A549 (cell line): Measurements from ENCODE around the gene BCL6. TPM values are rescaled to one million over a fixed set of nuclear protein-coding genes. Genes with fewer than 3 reads are reported as not detected.

Source experiments
- ATAC-seq, 2 experiments: fragments of 200-7000 bp in 1 of 2; fragments of >200 bp in 1 of 2; cut with Nextera tagmentation in 1 of 2; cut with Tn5 transposase in 1 of 2; 3 replicates each; pipeline versions ENCODE4 v1.8.0 to v1.9.1; 2018 to 2020; ENCODE audit warnings: mild to moderate bottlenecking in 1 of 2, moderate library complexity in 1 of 2
- CTCF ChIA-PET: fragments of 300-600 bp; sonication (Branson Sonifier 250); formaldehyde crosslinking; extraction: SDS; loops from one replicate; lab custom pipeline; 2021; ENCODE audit warnings: antibody characterized with exemption, inconsistent platforms; lab: Yijun Ruan, JAX
- POLR2A ChIA-PET: fragments of 350-600 bp; formaldehyde crosslinking; extraction: SDS; loops from one replicate; lab custom pipeline; 2021; ENCODE audit warnings: antibody characterized with exemption, inconsistent platforms; lab: Yijun Ruan, JAX
- DNase-seq, 2 experiments: peaks; one replicate each; pipeline versions ENCODE4 v3.0.0 to v3.0.0-alpha.2; 2011 to 2016; ENCODE audit warnings: low read depth in 1 of 2, low spot score in 1 of 2
- FAIRE-seq: peaks from 2 replicates; lab custom pipeline; 2011; peaks lifted over from hg19 to GRCh38; lab: Jason Lieb, UNC
- H3K27ac ChIP-seq, 2 experiments: fragments of >200 bp; sonication (Bioruptor Twin); formaldehyde crosslinking; 3 replicates each; pipeline ENCODE4 v1.5.1; 2016 to 2017
- H3K4me1 ChIP-seq: fragments of >200 bp; sonication (Bioruptor Twin); formaldehyde crosslinking; 3 replicates; pipeline ENCODE4 v1.6.1; 2016
- H3K4me2 ChIP-seq: fragments of >200 bp; sonication (Bioruptor Twin); formaldehyde crosslinking; 3 replicates; pipeline ENCODE4 v1.6.1; 2016
- H3K4me3 ChIP-seq: fragments of >200 bp; sonication (Bioruptor Twin); formaldehyde crosslinking; 3 replicates; pipeline ENCODE4 v1.5.1; 2016
- H3K9me3 ChIP-seq: fragments of >200 bp; sonication (Bioruptor Twin); formaldehyde crosslinking; 3 replicates; pipeline ENCODE4 v1.6.1; 2016
- CBX8 ChIP-seq: fragments of 200-600 bp; sonication (generic); IDR thresholded peaks from 2 replicates; pipeline ENCODE4 v1.6.1; 2016
- E2F6 ChIP-seq: IDR thresholded peaks from 2 replicates; pipeline ENCODE4 v1.6.1; 2012; ENCODE audit warnings: low read depth, borderline replicate concordance
- EHF ChIP-seq: fragments of 250-450 bp; sonication (Bioruptor Pico); IDR thresholded peaks from 2 replicates; pipeline ENCODE4 v1.5.0; 2020; ENCODE audit warnings: mild to moderate bottlenecking
- ELK1 ChIP-seq: fragments of 150-350 bp; IDR thresholded peaks from 2 replicates; pipeline ENCODE4 v1.6.1; 2014; ENCODE audit warnings: low read depth, mild to moderate bottlenecking, low read length
- FOSL2 ChIP-seq, 2 experiments: fragments of 450-650 bp in 1 of 2; fragments of >200 bp in 1 of 2; sonication (Bioruptor Twin) in 1 of 2; formaldehyde crosslinking; IDR thresholded peaks; 2 replicates each; pipeline versions ENCODE4 v1.5.0 to v1.6.1; 2016 to 2020; ENCODE audit warnings: mild to moderate bottlenecking in 1 of 2, moderate library complexity in 1 of 2
- HES2 ChIP-seq: fragments of >200 bp; sonication (Bioruptor Twin); formaldehyde crosslinking; IDR thresholded peaks from 2 replicates; pipeline ENCODE4 v1.6.1; 2016
- HMGXB4 ChIP-seq: fragments of 250-450 bp; sonication (Bioruptor Pico); IDR thresholded peaks from 2 replicates; pipeline ENCODE4 v1.5.0; 2021; ENCODE audit warnings: mild to moderate bottlenecking, moderate library complexity, borderline replicate concordance
- HOXB5 ChIP-seq: fragments of 250-450 bp; sonication (Bioruptor Pico); IDR thresholded peaks from 2 replicates; pipeline ENCODE4 v1.5.0; 2020; ENCODE audit warnings: mild to moderate bottlenecking, moderate library complexity
- JUN ChIP-seq, 2 experiments: fragments of >200 bp; sonication (Bioruptor Twin); formaldehyde crosslinking; IDR thresholded peaks; 2 replicates in 1 of 2; 3 replicates in 1 of 2; pipeline ENCODE4 v1.6.1; 2016 to 2017
- KDM1A ChIP-seq: fragments of 200-600 bp; sonication (generic); IDR thresholded peaks from 2 replicates; pipeline ENCODE4 v1.6.1; 2016; ENCODE audit warnings: low read depth, mild to moderate bottlenecking
- KDM5A ChIP-seq: fragments of 200-600 bp; sonication (generic); IDR thresholded peaks from 2 replicates; pipeline ENCODE4 v1.6.1; 2016; ENCODE audit warnings: antibody characterized with exemption, mild to moderate bottlenecking
- MAX ChIP-seq: IDR thresholded peaks from 2 replicates; pipeline ENCODE4 v1.6.1; 2012
- MAZ ChIP-seq: fragments of 150-350 bp; IDR thresholded peaks from 2 replicates; pipeline ENCODE4 v1.6.1; 2014; ENCODE audit warnings: antibody characterized with exemption, low read depth, low read length, borderline replicate concordance
- PHF8 ChIP-seq: fragments of 200-600 bp; sonication (generic); IDR thresholded peaks from 2 replicates; pipeline ENCODE4 v1.6.1; 2016; ENCODE audit warnings: low read depth, mild to moderate bottlenecking, antibody characterized with exemption, moderate library complexity, borderline replicate concordance
- RAD21 ChIP-seq, 2 experiments: fragments of >200 bp in 1 of 2; sonication (Bioruptor Twin) in 1 of 2; formaldehyde crosslinking in 1 of 2; IDR thresholded peaks in 1 of 2; conservative IDR thresholded peaks in 1 of 2; 2 replicates in 1 of 2; 3 replicates in 1 of 2; pipeline ENCODE4 v1.6.1; 2012 to 2018; ENCODE audit warnings: inconsistent platforms in 1 of 2
- RCOR1 ChIP-seq: fragments of 150-350 bp; IDR thresholded peaks from 2 replicates; pipeline ENCODE4 v1.6.1; 2014; ENCODE audit warnings: antibody characterized with exemption, low read length, low read depth
- REST ChIP-seq: fragments of 200-600 bp; sonication (generic); IDR thresholded peaks from 2 replicates; pipeline ENCODE4 v1.6.1; 2016; ENCODE audit warnings: antibody characterized with exemption, mild to moderate bottlenecking, moderate library complexity
- SREBF2 ChIP-seq: fragments of 450-650 bp; IDR thresholded peaks from 2 replicates; pipeline ENCODE4 v1.6.1; 2014; ENCODE audit warnings: mild to moderate bottlenecking, moderate library complexity
- TFCP2L1 ChIP-seq: fragments of 250-450 bp; sonication (Bioruptor Pico); IDR thresholded peaks from 2 replicates; pipeline ENCODE4 v1.5.0; 2021; ENCODE audit warnings: mild to moderate bottlenecking
- ZNF302 ChIP-seq: fragments of 250-450 bp; sonication (Bioruptor Pico); IDR thresholded peaks from 2 replicates; pipeline ENCODE4 v1.9.0; 2021; ENCODE audit warnings: inconsistent platforms, mild to moderate bottlenecking, moderate library complexity
- ZSCAN20 ChIP-seq: fragments of 250-450 bp; sonication (Bioruptor Pico); IDR thresholded peaks from 2 replicates; pipeline ENCODE4 v1.8.0; 2022; ENCODE audit warnings: mild to moderate bottlenecking, moderate library complexity
- WGBS: methylation state at CpG from one replicate; pipeline ENCODE4 v1.1.6; 2017; ENCODE audit errors: missing lambda C conversion rate; 5-methylcytosine and 5-hydroxymethylcytosine counted together
- polyA plus RNA-seq, 4 experiments: library from polyadenylated mRNA; depleted of rRNA in 3 of 4; stranded (reverse); fragments of >200 nt; fragmentation: RNase III in 1 of 4; extraction: RNeasy Plus Mini Kit Qiagen cat#74134 plus additional on column Dnase treatment in 1 of 4; gene quantifications; 2 replicates in 3 of 4; 3 replicates in 1 of 4; pipeline ENCODE4 v1.2.3, GENCODE V29; 2011 to 2017
- TF ChIP-seq, protein P1 (sequence below): fragments of 450-650 bp; IDR thresholded peaks from 2 replicates; pipeline ENCODE4 v1.6.1; 2014; ENCODE audit warnings: antibody characterized with exemption

Gene BCL6
- polyA plus RNA-seq, 2 of the 4 experiments (the other 2 are of a cell fraction): 7.0 to 10.4 TPM

DNA sequence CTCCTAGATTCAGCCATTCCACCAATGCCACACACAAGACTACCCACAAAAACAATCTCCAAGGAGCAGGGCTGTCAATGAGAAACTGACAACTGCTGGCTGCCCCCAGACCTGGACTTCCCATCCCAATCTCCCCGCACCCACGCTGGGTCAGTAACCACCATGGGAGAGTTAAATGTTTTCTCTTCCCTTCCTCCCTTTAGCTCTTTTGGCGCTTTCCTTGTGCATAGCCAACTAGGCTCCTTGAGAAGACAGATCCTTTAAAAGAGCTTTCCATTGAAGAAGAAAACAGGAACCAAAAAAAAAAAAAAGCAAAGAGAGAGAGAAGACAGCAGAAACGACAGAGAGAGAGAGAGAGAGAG lies 8.3 kb downstream of the BCL6 start:
- H3K4me2 ChIP-seq: peak overlapping the region; percentile 96
- peak overlapping the region in 1 of 2 experiments; percentile 27; a peak in 1 of 6 replicates for H3K27ac ChIP-seq
- DNase-seq (no peak), ATAC-seq (no peak), FAIRE-seq (no peak)
- H3K9me3 ChIP-seq: no peaks in the 10 kb centered on the region
- 98% methylated on average over 3 of the region's 4 CpGs for WGBS
- ChIA-PET POLR2A (no interaction called here), CTCF (interaction anchor here (0.7 to 8.6 kb wide), 4 partner anchors 474 to 1903 kb away, joined by 3 to 221 read pairs (median 3); no protein-coding TSS in a partner anchor)
- TF ChIP-seq ELK1: no peak
- TF ChIP-seq, protein P1, sequence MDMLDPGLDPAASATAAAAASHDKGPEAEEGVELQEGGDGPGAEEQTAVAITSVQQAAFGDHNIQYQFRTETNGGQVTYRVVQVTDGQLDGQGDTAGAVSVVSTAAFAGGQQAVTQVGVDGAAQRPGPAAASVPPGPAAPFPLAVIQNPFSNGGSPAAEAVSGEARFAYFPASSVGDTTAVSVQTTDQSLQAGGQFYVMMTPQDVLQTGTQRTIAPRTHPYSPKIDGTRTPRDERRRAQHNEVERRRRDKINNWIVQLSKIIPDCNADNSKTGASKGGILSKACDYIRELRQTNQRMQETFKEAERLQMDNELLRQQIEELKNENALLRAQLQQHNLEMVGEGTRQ: no peak
- H3K4me1 ChIP-seq: peaks cover 25% of the 10 kb centered on the region
- H3K4me3 ChIP-seq: no peak overlapping the region

DNA sequence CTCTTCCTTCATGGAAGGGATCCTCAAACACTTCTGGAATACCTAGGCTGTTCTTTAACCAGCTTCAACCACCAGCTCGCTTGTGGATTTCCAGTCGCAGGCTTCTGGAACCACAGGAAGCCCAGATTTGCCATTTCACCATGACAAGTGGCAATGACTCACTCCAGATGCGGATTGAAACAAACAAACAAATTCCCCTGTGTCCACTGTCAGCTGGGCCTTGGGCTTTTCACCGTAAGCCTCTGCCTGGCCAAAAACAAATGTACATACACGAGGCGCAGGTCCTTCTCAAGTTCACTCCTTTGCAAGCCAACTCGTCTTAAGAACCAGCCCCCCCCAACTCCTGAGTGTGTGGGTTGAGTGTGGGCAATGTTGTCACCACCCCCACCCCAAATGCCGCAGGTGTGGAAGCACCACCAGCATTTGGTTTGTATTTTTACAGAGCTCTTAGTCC lies 8.8 kb downstream of the BCL6 start:
- ChIA-PET CTCF (interaction anchor here (0.7 to 8.6 kb wide), 2 partner anchors 474 to 1218 kb away, joined by 3 to 221 read pairs; no protein-coding TSS in a partner anchor), POLR2A (no interaction called here)
- TF ChIP-seq EHF: no peak
- no peak for TF ChIP-seq FOSL2 (IDR thresholded peaks at IDR 0.05)
- TF ChIP-seq FOSL2 (CRISPR knock-in tag; IDR thresholded peaks at IDR 0.05): peak; percentile 31
- peak overlapping the region in 1 of 2 experiments; percentile 27; a peak in 1 of 6 replicates for H3K27ac ChIP-seq
- ATAC-seq: no peak
- no peak for FAIRE-seq
- no peak overlapping the region for H3K4me3 ChIP-seq
- H3K4me2 ChIP-seq: peak overlapping the region; percentile 96
- H3K4me1 ChIP-seq: peaks cover 25% of the 10 kb centered on the region
- peak in 1 of 2 experiments; percentile 62 for DNase-seq
- no peaks in the 10 kb centered on the region for H3K9me3 ChIP-seq
- WGBS: 33% methylated on average over 7 of the region's 8 CpGs

- Histone ChIP-seq H3K9me3 (no peaks in the 10 kb centered on the region), H3K4me1 (peaks cover 25% of the 10 kb centered on the region), H3K4me3 (no peak overlapping the region), H3K4me2 (peak overlapping the region; percentile 96), H3K27ac (peak overlapping the region in 1 of 2 experiments; percentile 27; a peak in 1 of 6 replicates)
- no peak for DNase-seq
- ChIA-PET POLR2A (no interaction called here), CTCF (interaction anchor here (0.6 to 1.2 kb wide), 2 partner anchors 17 to 1218 kb away, joined by 3 to 5 read pairs; no protein-coding TSS in a partner anchor)
- 94% methylated on average over 3 of the region's 3 CpGs for WGBS
- TF ChIP-seq E2F6: no peak
- no peak for TF ChIP-seq KDM1A
- no peak for TF ChIP-seq ZSCAN20 (CRISPR knock-in tag)
- no peak for TF ChIP-seq REST
- no peak for TF ChIP-seq ZNF302 (CRISPR knock-in tag)
- no peak for TF ChIP-seq PHF8
- TF ChIP-seq CBX8: no peak
- no peak for TF ChIP-seq MAX
- TF ChIP-seq TFCP2L1 (CRISPR knock-in tag): no peak
- no peak for TF ChIP-seq EHF
- TF ChIP-seq HES2: no peak
- no peak for TF ChIP-seq HMGXB4 (CRISPR knock-in tag)
- TF ChIP-seq SREBF2: no peak
- no peak for TF ChIP-seq HOXB5 (CRISPR knock-in tag)
- TF ChIP-seq MAZ: no peak
- no peak for TF ChIP-seq RCOR1
- TF ChIP-seq KDM5A: no peak
- TF ChIP-seq JUN (IDR thresholded peaks at IDR 0.05): no peak
- no peak for TF ChIP-seq RAD21 (conservative IDR thresholded peaks at IDR 0.05 in 1 of 2, IDR thresholded peaks at IDR 0.05 in 1 of 2)
- no peak for FAIRE-seq
- no peak for ATAC-seq
Measured at GRCh38 chr3:187735837-187736236, 9.4 kb downstream of the BCL6 start.
